Activated CD8-positive, alpha-beta memory T cell treated with anti-CD3 and anti-CD28 coated beads, Interleukin-2, amount 10 ng/mL, durations not matched to agents 7 days and 5 days (primary cell): ENCODE results near the gene TMEM255A. TPM values are rescaled to one million over a fixed set of nuclear protein-coding genes. Genes with fewer than 3 reads are reported as not detected.
A peak's percentile ranks its signal among the peaks of the same experiment; 100 is the strongest.

ENCODE experiments used
- ATAC-seq: fragments of 150-1000 bp; cut with Tn5 transposase; one replicate; pipeline ENCODE4 v1.10.0; 2021; ENCODE audit warnings: moderate library complexity
- CTCF ChIA-PET: fragments of 350-600 bp; sonication (Branson Sonifier 250); formaldehyde crosslinking; loops from one replicate; lab custom pipeline; 2021; ENCODE audit warnings: antibody characterized with exemption; lab: Charles Lee
- DNase-seq: peaks from one replicate; pipeline ENCODE4 v3.0.0-alpha.2; 2020
- H3K27ac Mint-ChIP-seq: one replicate; pipeline ENCODE4 v1.8.0; 2021; ENCODE audit warnings: mild to moderate bottlenecking, mixed read lengths
- H3K27me3 Mint-ChIP-seq: one replicate; pipeline ENCODE4 v1.8.0; 2021; ENCODE audit warnings: mixed read lengths
- H3K36me3 Mint-ChIP-seq: one replicate; pipeline ENCODE4 v1.8.0; 2021; ENCODE audit warnings: mild to moderate bottlenecking, mixed read lengths
- H3K4me1 Mint-ChIP-seq: one replicate; pipeline ENCODE4 v1.8.0; 2021; ENCODE audit warnings: mixed read lengths
- H3K4me3 Mint-ChIP-seq: one replicate; pipeline ENCODE4 v1.8.0; 2021; ENCODE audit warnings: mild to moderate bottlenecking, moderate library complexity, mixed read lengths
- H3K9me3 Mint-ChIP-seq: one replicate; pipeline ENCODE4 v1.8.0; 2022; ENCODE audit warnings: low read depth, mixed read lengths
- total RNA-seq, 2 experiments: library from RNA; stranded (reverse); gene quantifications; one replicate each; pipeline ENCODE4 v1.2.3, GENCODE V29; 2021

The TMEM255A gene
- total RNA-seq, 2 experiments from 2014 or later, result 0.15 TPM; not detected in 1

DNA sequence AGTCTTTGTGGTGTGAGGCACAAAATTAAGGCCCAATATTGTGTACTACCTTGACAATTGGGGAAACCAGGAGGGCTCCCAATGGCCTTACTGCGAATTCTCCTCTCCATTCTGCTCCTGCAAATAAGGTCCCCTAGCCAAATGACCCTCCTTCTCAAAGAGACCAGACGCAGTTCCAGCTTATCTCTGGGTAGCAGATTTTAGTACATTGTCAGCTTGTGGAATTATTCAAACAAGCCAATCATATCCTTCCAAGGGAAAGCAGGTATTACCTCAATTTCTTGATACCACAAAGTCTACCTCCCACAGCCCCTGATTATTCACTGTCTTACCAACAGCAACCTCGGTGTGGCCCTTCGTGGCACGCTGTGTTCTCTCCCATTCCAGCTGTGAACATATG lies 68.4 kb downstream of the TMEM255A start:
- CTCF ChIA-PET, result no interaction called here
- no peak overlapping the region for H3K4me3 Mint-ChIP-seq
- no peaks in the 10 kb centered on the region for H3K9me3 Mint-ChIP-seq
- H3K27ac Mint-ChIP-seq, result no peak overlapping the region
- DNase-seq (no peak), ATAC-seq (no peak)
- H3K27me3 Mint-ChIP-seq, result no peaks in the 10 kb centered on the region
- H3K4me1 Mint-ChIP-seq, result peaks cover 22% of the 10 kb centered on the region
- peaks cover 4% of the 10 kb centered on the region for H3K36me3 Mint-ChIP-seq

DNA sequence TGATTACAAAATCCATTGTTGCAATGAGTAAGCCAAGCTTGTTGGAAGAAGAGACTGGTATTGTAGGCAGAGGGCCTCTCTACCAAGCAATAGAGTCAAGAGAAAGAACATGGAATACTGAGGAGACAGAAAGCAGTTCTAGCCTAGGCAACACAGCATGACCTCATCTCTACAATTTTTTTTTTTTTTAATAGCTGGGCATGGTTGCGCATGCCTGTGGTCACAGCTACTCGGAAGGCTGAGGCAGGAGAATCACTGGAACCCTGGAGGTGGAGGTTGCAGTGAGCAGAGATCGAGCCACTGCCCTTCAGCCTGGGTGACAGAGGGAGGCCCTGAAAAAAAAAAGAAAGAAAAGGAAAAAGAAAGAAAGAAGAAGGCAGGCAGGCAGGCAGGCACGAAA lies 72.3 kb downstream of the TMEM255A start:
- peaks cover 15% of the 10 kb centered on the region for H3K4me1 Mint-ChIP-seq
- H3K36me3 Mint-ChIP-seq, result peaks cover 5% of the 10 kb centered on the region
- no peaks in the 10 kb centered on the region for H3K27me3 Mint-ChIP-seq
- no peak overlapping the region for H3K27ac Mint-ChIP-seq
- H3K4me3 Mint-ChIP-seq, result no peak overlapping the region
- CTCF ChIA-PET, result no interaction called here
- DNase-seq (no peak), ATAC-seq (no peak)
- H3K9me3 Mint-ChIP-seq, result no peaks in the 10 kb centered on the region

DNA sequence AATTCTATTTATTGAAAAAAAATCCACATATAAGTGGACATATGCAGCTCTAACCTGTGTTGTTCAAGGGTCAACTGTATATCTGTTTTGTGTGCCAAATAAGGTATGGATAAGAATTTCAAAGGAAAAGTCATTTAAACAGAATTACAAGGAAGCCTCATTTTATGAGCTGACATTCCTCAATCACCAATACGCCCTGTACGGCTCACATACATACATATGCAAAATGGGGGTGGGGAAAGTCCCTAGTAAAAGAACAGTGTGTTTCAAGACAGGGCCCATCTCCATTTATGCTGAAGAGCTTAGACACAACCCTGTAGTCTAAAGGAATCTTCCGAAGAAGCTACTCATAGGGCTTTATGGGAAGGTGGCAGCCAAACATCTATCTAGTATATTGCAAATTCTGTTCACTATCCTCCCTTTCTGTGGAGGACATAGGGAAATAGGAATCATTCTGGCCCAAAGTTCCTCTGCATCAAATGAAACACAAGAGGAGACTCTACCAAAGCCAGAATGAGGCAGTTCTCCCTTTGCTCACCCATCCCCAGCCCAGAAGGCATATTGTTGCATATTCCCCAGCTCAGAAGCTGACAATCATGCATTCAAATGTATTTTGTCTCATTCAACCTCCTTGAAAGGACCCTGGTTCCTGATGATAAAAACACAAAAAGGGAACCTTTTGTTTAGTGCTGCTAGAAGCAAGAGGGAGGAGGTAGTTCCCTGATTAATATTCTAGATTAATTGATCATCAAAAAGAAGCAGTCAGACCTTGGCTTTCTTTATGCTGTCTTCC lies 74.4 kb downstream of the TMEM255A start:
- Mint-ChIP-seq H3K27me3 (no peaks in the 10 kb centered on the region), H3K4me1 (peaks cover 3% of the 10 kb centered on the region), H3K4me3 (no peak overlapping the region), H3K27ac (no peak overlapping the region), H3K9me3 (no peaks in the 10 kb centered on the region), H3K36me3 (peaks cover 5% of the 10 kb centered on the region)
- ATAC-seq, result no peak
- CTCF ChIA-PET, result no interaction called here
- no peak for DNase-seq

DNA sequence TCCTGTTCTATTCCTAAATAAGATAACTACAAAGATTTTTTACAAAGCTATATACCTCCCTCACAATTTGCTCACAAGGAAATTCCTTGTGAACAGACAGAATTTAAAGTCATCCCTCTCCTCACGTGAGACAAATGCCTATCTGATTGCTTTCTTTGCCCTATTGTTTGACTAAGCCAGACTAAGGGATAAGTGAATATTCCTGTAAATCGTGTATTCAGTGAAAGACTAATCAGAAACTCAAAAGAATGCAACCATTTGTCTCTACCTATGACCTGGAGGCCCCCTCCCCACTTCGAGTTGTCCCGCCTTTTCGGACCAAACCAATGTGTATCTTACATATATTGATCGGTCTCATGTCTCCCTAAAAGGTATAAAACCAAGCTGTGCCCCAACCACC lies 76.0 kb downstream of the TMEM255A start:
- no peaks in the 10 kb centered on the region for H3K4me1 Mint-ChIP-seq
- H3K27me3 Mint-ChIP-seq, result no peaks in the 10 kb centered on the region
- no peak overlapping the region for H3K27ac Mint-ChIP-seq
- CTCF ChIA-PET, result no interaction called here
- no peak overlapping the region for H3K4me3 Mint-ChIP-seq
- H3K9me3 Mint-ChIP-seq, result no peaks in the 10 kb centered on the region
- peaks cover 5% of the 10 kb centered on the region for H3K36me3 Mint-ChIP-seq
- no peak for ATAC-seq
- DNase-seq, result no peak

DNA sequence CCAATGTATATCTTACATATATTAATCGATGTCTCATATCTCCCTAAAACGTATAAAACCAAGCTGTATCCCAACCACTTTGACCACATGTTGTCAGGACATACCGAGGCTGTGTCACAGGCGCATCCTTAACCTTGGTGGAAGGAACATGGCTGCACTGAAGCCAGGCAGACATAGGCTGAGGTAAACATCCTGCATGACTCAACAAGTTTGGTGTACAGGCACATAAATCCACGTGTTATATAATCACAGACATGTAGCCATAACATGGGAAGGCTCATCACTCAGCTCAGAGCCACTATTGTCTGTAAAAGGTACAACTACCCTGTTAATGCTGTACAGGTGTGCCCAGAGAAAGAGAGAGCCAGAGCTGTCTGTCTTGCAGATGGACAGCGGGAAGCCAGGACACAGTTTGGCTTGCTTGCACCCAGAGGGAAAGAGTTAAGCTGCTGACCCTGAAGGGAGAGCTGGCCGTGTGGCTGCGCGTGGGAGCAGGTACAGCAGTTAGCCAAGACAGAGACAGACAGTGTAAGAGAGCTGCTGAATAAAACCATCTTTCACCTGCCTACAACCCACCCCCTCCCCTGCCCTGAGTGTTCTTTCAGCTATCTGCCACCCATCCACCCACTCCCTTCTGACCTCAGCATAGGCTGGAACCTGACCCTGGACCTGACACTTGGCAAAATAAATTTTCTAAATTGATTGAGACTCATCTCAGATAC lies 82.9 kb downstream of the TMEM255A start:
- Mint-ChIP-seq H3K36me3 (no peaks in the 10 kb centered on the region), H3K4me1 (no peaks in the 10 kb centered on the region), H3K4me3 (no peak overlapping the region), H3K27ac (no peak overlapping the region), H3K27me3 (no peaks in the 10 kb centered on the region), H3K9me3 (no peaks in the 10 kb centered on the region)
- ATAC-seq (no peak), DNase-seq (no peak)
- CTCF ChIA-PET, result interaction anchor here (1.8 kb wide), 1 partner anchor 14 kb away, joined by 6 read pairs; no protein-coding TSS in a partner anchor

DNA sequence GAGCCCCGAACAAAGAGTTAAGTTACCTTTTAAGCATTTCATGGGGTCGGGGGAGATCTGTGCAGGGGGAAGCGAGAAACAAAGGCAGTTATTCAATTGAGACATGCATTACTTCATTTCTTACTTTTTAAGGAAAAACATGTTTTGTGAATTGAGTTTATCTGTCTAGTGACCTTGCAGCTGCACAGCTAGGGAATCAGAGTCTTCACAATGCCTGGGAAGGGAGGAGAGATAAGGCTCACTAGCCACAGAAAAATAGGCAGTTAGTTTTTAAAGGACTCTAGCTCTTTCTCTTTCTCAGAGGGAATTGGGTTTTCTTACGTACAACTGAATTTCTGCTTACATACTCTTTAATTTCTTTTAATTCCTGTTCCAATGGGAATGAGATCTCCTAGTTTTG lies 86.9 kb downstream of the TMEM255A start:
- Mint-ChIP-seq H3K4me3 (no peak overlapping the region), H3K27me3 (no peaks in the 10 kb centered on the region), H3K4me1 (no peaks in the 10 kb centered on the region), H3K36me3 (peaks cover under 1% of the 10 kb centered on the region), H3K9me3 (no peaks in the 10 kb centered on the region), H3K27ac (no peak overlapping the region)
- DNase-seq (no peak), ATAC-seq (no peak)
- CTCF ChIA-PET, result no interaction called here

DNA sequence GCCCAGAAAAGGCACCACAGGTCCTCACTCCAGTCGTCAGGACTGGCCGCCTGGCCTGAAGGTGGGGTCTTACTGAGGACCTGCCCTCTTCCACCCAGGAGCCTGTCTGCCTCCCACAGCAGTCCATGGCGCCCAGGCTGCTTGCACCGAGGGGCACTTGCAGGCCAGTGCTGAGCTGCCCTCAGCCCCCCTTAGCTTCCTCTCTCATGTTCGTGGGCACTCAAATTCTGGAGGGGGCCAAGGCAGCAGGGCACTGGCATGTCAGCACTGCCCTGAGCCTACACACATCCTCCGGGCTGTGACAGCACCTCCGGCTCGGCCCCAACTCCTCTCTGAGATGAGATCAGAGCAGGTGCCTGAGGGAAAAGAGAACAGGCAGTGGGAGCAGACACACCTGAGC lies 87.9 kb downstream of the TMEM255A start:
- Mint-ChIP-seq H3K4me3 (no peak overlapping the region), H3K4me1 (no peaks in the 10 kb centered on the region), H3K27ac (no peak overlapping the region), H3K27me3 (no peaks in the 10 kb centered on the region), H3K36me3 (peaks cover 3% of the 10 kb centered on the region), H3K9me3 (no peaks in the 10 kb centered on the region)
- DNase-seq (no peak), ATAC-seq (no peak)
- CTCF ChIA-PET, result no interaction called here

DNA sequence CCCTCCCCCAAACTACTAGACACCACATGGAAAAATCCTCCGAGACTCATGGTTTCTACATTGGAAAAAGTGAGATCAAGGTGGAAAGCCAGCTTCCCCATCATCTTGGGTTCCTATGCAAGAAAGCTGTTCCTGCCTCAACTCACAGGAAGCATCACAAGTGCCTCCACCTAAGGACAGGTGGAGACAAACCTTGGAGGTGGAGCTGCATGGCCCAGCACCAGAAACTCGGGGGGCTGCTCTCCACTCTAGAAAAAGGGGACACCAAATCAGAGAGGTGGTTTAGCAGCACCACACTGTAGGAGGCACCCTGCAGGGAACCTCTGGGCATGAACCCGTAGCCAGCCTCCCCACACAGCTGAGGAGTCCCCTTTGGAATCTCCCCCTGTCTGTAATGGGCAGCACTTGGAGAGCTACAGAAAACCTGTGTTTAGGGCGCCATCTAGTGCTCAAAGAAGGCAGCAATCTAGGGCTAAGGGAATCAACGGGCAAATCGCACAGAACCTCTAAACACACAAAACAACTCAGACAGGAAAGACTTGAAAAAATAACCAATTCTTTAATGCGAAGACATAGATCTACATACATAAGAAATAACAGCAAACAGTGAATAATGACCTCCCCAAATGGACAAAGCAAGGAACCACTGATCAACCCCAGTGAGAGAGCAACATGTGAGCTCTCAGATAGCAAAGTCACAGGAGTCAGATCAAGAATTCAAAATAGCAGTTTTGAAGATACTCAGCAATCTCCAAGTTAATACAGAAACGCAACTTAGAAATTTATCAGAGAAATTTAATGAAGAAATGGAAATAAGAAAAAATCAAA lies 97.6 kb downstream of the TMEM255A start:
- Mint-ChIP-seq H3K27ac (no peak overlapping the region), H3K27me3 (no peaks in the 10 kb centered on the region), H3K4me3 (no peak overlapping the region), H3K36me3 (no peaks in the 10 kb centered on the region), H3K4me1 (peaks cover 3% of the 10 kb centered on the region), H3K9me3 (no peaks in the 10 kb centered on the region)
- ATAC-seq (peak; percentile 75), DNase-seq (peak; percentile 61)
- CTCF ChIA-PET, result interaction anchor here (0.7 to 2.0 kb wide), 14 partner anchors 9 to 243 kb away, joined by 3 to 10 read pairs (median 4); no protein-coding TSS in a partner anchor

Other genes with a start within 250 kb of the TMEM255A start
- not detected for gene RHOXF2B, start 233.8 kb downstream of the TMEM255A start, total RNA-seq
- not detected for gene RHOXF1, start 195.5 kb downstream of the TMEM255A start, total RNA-seq
- gene RHOXF2, start 152.8 kb downstream of the TMEM255A start, total RNA-seq, result not detected
- gene ZBTB33, start 60.6 kb downstream of the TMEM255A start, total RNA-seq, result 10 to 100 TPM; 16.9 to 17.4 TPM
- not detected for gene ATP1B4, start 50.6 kb upstream of the TMEM255A start, total RNA-seq
- gene LAMP2, start 157.8 kb upstream of the TMEM255A start, total RNA-seq, result 10 to 100 TPM; 41.2 to 44.7 TPM
- 10 to 100 TPM; 31.1 to 32.9 TPM for gene CUL4B, start 249.5 kb upstream of the TMEM255A start, total RNA-seq